SK-N-SH (cell line): Measurements from ENCODE around the gene MUC5B. TPM values are rescaled to one million over a fixed set of nuclear protein-coding genes. Genes with fewer than 3 reads are reported as not detected.

Experiments
- CTCF ChIA-PET: fragments of 300-600, 350-600 bp; formaldehyde crosslinking; extraction: SDS; loops from one replicate; lab custom pipeline; 2021; lab: Yijun Ruan, JAX
- POLR2A ChIA-PET: fragments of 350-600 bp; sonication (Branson Sonifier 250); formaldehyde crosslinking; extraction: SDS; loops from one replicate; lab custom pipeline; 2020; ENCODE audit warnings: antibody characterized with exemption, inconsistent platforms; lab: Yijun Ruan, JAX
- DNase-seq: peaks from one replicate; pipeline ENCODE4 v3.0.0; 2012
- H2AFZ ChIP-seq: fragments of 200-600 bp; sonication (generic); 2 replicates; pipeline ENCODE4 v1.8.1; 2016; ENCODE audit warnings: antibody characterized with exemption, mild to moderate bottlenecking, low read depth
- H3F3A ChIP-seq: fragments of 200-600 bp; sonication (generic); replicated peaks from 2 replicates; pipeline ENCODE3; 2016; ENCODE audit warnings: antibody characterized with exemption, mild to moderate bottlenecking; ENCODE audit not compliant: insufficient read depth
- H3K27ac ChIP-seq, 2 experiments: fragments of 200-500 bp in 1 of 2; fragments of 200-600 bp in 1 of 2; sonication (Bioruptor generic) in 1 of 2; sonication (generic), shearing (Covaris generic) in 1 of 2; 2 replicates each; pipeline versions ENCODE4 v1.5.1 to v1.6.1; 2014 to 2016; ENCODE audit warnings: low read depth in 2 of 2, inconsistent platforms in 1 of 2, low read length in 1 of 2, mild to moderate bottlenecking in 1 of 2, mixed read lengths in 1 of 2
- H3K27me3 ChIP-seq: fragments of 200-600 bp; sonication (generic), shearing (Covaris generic); 2 replicates; pipeline ENCODE4 v1.6.1; 2016; ENCODE audit warnings: mixed run types; ENCODE audit not compliant: insufficient read depth
- H3K36me3 ChIP-seq, 2 experiments: fragments of 200-500 bp in 1 of 2; fragments of 200-600 bp in 1 of 2; sonication (Bioruptor generic) in 1 of 2; sonication (generic) in 1 of 2; replicated peaks in 1 of 2; 2 replicates each; pipeline versions ENCODE3 to v1.5.1; 2014 to 2016; ENCODE audit warnings: low read length in 1 of 2, mild to moderate bottlenecking in 1 of 2; ENCODE audit not compliant: insufficient read depth in 2 of 2, control insufficient read depth in 1 of 2
- H3K4me1 ChIP-seq, 2 experiments: fragments of 200-500 bp in 1 of 2; fragments of 200-600 bp in 1 of 2; sonication (Bioruptor generic) in 1 of 2; sonication (generic), shearing (Covaris generic) in 1 of 2; 2 replicates each; pipeline versions ENCODE4 v1.5.1 to v1.6.1; 2014 to 2016; ENCODE audit warnings: low read depth in 1 of 2, low read length in 1 of 2, mixed run types in 1 of 2; ENCODE audit not compliant: insufficient read depth in 2 of 2, control insufficient read depth in 1 of 2
- H3K4me2 ChIP-seq: fragments of 200-600 bp; sonication (generic), shearing (Covaris generic); 2 replicates; pipeline ENCODE4 v1.6.1; 2017; ENCODE audit warnings: mixed run types
- H3K4me3 ChIP-seq, 2 experiments: fragments of 200-500 bp in 1 of 2; fragments of 200-600 bp in 1 of 2; sonication (Bioruptor generic) in 1 of 2; sonication (generic), shearing (Covaris generic) in 1 of 2; 2 replicates each; pipeline versions ENCODE4 v1.5.1 to v1.8.1; 2014 to 2016; ENCODE audit warnings: low read depth in 2 of 2, inconsistent platforms in 1 of 2, low read length in 1 of 2, mild to moderate bottlenecking in 1 of 2, mixed read lengths in 1 of 2, moderate library complexity in 1 of 2
- H3K79me2 ChIP-seq: fragments of 200-600 bp; sonication (generic); 2 replicates; pipeline ENCODE4 v1.8.1; 2017; ENCODE audit warnings: mild to moderate bottlenecking; ENCODE audit not compliant: insufficient read depth
- H3K9ac ChIP-seq: fragments of 200-600 bp; sonication (generic); 2 replicates; pipeline ENCODE4 v1.6.1; 2017; ENCODE audit warnings: mixed run types
- H3K9me2 ChIP-seq: fragments of 200-600 bp; sonication (generic); 2 replicates; pipeline ENCODE4 v1.6.1; 2017; ENCODE audit warnings: mixed run types
- H3K9me3 ChIP-seq: fragments of 200-600 bp; sonication (generic); 2 replicates; pipeline ENCODE4 v1.6.1; 2017; ENCODE audit warnings: mixed run types, mild to moderate bottlenecking, moderate library complexity
- H4K20me1 ChIP-seq: fragments of 200-600 bp; sonication (generic); 2 replicates; pipeline ENCODE4 v1.6.1; 2017; ENCODE audit warnings: mild to moderate bottlenecking, mixed run types; ENCODE audit not compliant: insufficient read depth
- CHD2 ChIP-seq: fragments of 150-350 bp; IDR thresholded peaks from 2 replicates; pipeline ENCODE4 v1.6.1; 2018; ENCODE audit warnings: low read length; ENCODE audit not compliant: partially characterized antibody
- RFX5 ChIP-seq: IDR thresholded peaks from 2 replicates; pipeline ENCODE4 v1.6.1; 2012; ENCODE audit warnings: mild to moderate bottlenecking, improper control_type of control experiment, low read length
- TAF1 ChIP-seq: IDR thresholded peaks from 2 replicates; pipeline ENCODE4 v1.6.1; 2012; ENCODE audit warnings: low read depth, mild to moderate bottlenecking, low read length, moderate library complexity, borderline replicate concordance
- WGBS: methylation state at CpG from one replicate; pipeline ENCODE4 v1.1.6; 2017; ENCODE audit warnings: low lambda C conversion rate; 5-methylcytosine and 5-hydroxymethylcytosine counted together
- polyA plus RNA-seq, 3 experiments: library from polyadenylated mRNA; depleted of rRNA; stranded (reverse); fragments of >200 nt; gene quantifications; 2 replicates each; pipeline ENCODE4 v1.2.3, GENCODE V29; 2012
- TF ChIP-seq, protein P1 (sequence below): IDR thresholded peaks from 2 replicates; pipeline ENCODE4 v1.4.0; 2012; ENCODE audit warnings: low read depth, borderline replicate concordance
- TF ChIP-seq, protein P2 (sequence below): fragments of 200-600 bp; sonication (generic); IDR thresholded peaks from 2 replicates; pipeline ENCODE4 v1.6.1; 2017; ENCODE audit warnings: antibody characterized with exemption, mild to moderate bottlenecking, moderate library complexity
- TF ChIP-seq, protein P3 (sequence below): IDR thresholded peaks from 2 replicates; pipeline ENCODE4 v1.6.1; 2012; ENCODE audit warnings: mild to moderate bottlenecking, low read depth, low read length, moderate library complexity

MUC5B gene
- polyA plus RNA-seq, 1 of the 3 experiments (the other 2 are of a cell fraction), result not detected

DNA sequence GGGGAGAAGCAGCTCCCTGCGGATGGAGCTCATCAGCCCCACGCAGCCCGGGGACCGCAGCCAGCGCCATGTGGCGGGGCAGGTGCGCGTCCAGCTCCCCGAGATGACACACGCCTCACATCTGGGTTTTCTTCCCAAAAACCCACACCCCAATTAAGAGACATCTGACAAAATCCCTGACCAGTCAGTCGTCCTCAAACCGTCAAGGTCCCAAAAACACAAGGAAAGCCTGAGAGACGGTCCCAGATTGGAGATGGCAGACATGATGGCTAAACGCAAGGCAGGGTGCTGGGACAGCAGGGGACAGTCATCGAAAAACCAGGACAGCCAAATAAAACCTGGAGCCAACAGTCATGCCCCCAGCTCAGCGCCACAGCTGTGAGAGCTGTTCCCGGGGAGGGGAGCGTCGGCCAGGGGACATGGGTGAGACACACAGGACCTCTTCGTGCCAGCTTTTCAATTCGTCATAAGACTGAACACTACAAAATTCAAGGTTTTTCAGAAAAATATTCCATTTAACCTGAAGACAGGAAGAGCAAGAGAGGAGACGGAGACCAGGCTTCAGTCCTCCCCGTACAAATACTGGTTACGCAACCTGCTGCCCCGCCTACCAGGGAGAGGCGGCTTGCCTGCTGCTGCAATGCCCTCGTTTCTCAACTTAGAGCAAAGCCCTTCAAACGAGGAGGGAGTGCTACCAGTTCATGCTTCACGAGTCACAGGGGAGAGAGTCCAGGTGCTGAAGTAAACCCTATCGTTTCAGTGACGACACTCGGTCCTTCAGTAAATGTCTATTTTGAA, 76.0 kb downstream of the MUC5B start (continued):
- TF ChIP-seq, protein P1, sequence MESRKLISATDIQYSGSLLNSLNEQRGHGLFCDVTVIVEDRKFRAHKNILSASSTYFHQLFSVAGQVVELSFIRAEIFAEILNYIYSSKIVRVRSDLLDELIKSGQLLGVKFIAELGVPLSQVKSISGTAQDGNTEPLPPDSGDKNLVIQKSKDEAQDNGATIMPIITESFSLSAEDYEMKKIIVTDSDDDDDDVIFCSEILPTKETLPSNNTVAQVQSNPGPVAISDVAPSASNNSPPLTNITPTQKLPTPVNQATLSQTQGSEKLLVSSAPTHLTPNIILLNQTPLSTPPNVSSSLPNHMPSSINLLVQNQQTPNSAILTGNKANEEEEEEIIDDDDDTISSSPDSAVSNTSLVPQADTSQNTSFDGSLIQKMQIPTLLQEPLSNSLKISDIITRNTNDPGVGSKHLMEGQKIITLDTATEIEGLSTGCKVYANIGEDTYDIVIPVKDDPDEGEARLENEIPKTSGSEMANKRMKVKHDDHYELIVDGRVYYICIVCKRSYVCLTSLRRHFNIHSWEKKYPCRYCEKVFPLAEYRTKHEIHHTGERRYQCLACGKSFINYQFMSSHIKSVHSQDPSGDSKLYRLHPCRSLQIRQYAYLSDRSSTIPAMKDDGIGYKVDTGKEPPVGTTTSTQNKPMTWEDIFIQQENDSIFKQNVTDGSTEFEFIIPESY, result no peak

DNA sequence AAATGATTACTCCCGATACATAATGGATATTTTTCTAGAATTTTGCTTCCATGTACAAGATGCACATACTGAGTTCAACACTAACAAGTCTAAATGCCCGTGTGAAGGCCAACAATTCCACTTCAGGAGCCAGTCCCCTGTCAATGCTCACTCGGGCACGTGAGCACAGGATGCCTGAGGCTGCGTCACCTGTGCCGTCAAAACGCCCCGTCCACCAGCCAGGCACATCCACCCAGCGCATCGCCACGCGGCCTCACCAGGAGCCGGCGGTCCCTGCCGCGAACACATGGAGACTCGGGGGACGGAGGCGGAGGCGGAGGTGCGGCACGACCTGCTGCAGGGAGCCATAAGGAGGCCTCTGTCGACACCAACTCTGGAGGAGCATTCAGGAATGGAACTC, 76.8 kb downstream of the MUC5B start:
- no peak overlapping the region for H3K9ac ChIP-seq
- H3K27ac ChIP-seq, result no peak overlapping the region
- H3K36me3 ChIP-seq, result peaks cover 0 to 24% of the 10 kb centered on the region in 2 experiments
- ChIA-PET POLR2A (no interaction called here), CTCF (interaction anchor here (1.0 to 1.2 kb wide), 2 partner anchors 215 to 275 kb away, joined by 3 read pairs; no protein-coding TSS in a partner anchor)
- H3K79me2 ChIP-seq, result peaks cover 79% of the 10 kb centered on the region
- TF ChIP-seq TAF1 (no peak), CHD2 (no peak), RFX5 (no peak)
- TF ChIP-seq, protein P2, sequence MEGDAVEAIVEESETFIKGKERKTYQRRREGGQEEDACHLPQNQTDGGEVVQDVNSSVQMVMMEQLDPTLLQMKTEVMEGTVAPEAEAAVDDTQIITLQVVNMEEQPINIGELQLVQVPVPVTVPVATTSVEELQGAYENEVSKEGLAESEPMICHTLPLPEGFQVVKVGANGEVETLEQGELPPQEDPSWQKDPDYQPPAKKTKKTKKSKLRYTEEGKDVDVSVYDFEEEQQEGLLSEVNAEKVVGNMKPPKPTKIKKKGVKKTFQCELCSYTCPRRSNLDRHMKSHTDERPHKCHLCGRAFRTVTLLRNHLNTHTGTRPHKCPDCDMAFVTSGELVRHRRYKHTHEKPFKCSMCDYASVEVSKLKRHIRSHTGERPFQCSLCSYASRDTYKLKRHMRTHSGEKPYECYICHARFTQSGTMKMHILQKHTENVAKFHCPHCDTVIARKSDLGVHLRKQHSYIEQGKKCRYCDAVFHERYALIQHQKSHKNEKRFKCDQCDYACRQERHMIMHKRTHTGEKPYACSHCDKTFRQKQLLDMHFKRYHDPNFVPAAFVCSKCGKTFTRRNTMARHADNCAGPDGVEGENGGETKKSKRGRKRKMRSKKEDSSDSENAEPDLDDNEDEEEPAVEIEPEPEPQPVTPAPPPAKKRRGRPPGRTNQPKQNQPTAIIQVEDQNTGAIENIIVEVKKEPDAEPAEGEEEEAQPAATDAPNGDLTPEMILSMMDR, result no peak
- TF ChIP-seq, protein P3, sequence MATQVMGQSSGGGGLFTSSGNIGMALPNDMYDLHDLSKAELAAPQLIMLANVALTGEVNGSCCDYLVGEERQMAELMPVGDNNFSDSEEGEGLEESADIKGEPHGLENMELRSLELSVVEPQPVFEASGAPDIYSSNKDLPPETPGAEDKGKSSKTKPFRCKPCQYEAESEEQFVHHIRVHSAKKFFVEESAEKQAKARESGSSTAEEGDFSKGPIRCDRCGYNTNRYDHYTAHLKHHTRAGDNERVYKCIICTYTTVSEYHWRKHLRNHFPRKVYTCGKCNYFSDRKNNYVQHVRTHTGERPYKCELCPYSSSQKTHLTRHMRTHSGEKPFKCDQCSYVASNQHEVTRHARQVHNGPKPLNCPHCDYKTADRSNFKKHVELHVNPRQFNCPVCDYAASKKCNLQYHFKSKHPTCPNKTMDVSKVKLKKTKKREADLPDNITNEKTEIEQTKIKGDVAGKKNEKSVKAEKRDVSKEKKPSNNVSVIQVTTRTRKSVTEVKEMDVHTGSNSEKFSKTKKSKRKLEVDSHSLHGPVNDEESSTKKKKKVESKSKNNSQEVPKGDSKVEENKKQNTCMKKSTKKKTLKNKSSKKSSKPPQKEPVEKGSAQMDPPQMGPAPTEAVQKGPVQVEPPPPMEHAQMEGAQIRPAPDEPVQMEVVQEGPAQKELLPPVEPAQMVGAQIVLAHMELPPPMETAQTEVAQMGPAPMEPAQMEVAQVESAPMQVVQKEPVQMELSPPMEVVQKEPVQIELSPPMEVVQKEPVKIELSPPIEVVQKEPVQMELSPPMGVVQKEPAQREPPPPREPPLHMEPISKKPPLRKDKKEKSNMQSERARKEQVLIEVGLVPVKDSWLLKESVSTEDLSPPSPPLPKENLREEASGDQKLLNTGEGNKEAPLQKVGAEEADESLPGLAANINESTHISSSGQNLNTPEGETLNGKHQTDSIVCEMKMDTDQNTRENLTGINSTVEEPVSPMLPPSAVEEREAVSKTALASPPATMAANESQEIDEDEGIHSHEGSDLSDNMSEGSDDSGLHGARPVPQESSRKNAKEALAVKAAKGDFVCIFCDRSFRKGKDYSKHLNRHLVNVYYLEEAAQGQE, result no peak
- no peaks in the 10 kb centered on the region for H3K9me2 ChIP-seq
- H3K27me3 ChIP-seq, result no peaks in the 10 kb centered on the region
- 89% methylated on average over 23 of the region's 23 CpGs for WGBS
- no peak for DNase-seq
- no peaks in the 10 kb centered on the region; a peak in 1 of 4 replicates for H3K4me1 ChIP-seq
- H4K20me1 ChIP-seq, result peaks cover 48% of the 10 kb centered on the region
- no peak overlapping the region for H2AFZ ChIP-seq
- H3F3A ChIP-seq, result no peaks in the 10 kb centered on the region
- no peak overlapping the region for H3K4me3 ChIP-seq
- H3K4me2 ChIP-seq, result no peak overlapping the region
- H3K9me3 ChIP-seq, result no peaks in the 10 kb centered on the region
